MM.1S (cell line): Measurements from ENCODE around the gene MANSC1.
"Not testable (repeated sequence)": the region's sequence is repeated elsewhere in the genome, so short reads cannot be mapped to it uniquely, and the experiment has no call there.

ENCODE experiments used
- DNase-seq: peaks from one replicate; pipeline ENCODE4 v3.0.0-alpha.2; 2015
- H2AFZ ChIP-seq: fragments of 300-600 bp; sonication (generic); 2 replicates; pipeline ENCODE4 v1.6.0; 2016; ENCODE audit warnings: antibody characterized with exemption, low read length
- H3F3A ChIP-seq: fragments of 300-600 bp; sonication (generic); 2 replicates; pipeline ENCODE4 v1.6.1; 2016; ENCODE audit warnings: mild to moderate bottlenecking, antibody characterized with exemption, low read length, moderate library complexity, mixed read lengths; ENCODE audit not compliant: insufficient read depth
- H3K27ac ChIP-seq: fragments of 300-600 bp; sonication (generic); 2 replicates; pipeline ENCODE4 v1.5.1; 2016; ENCODE audit warnings: mild to moderate bottlenecking, low read length
- H3K27me3 ChIP-seq: fragments of 300-600 bp; sonication (generic); replicated peaks from 2 replicates; pipeline ENCODE4 v1.6.0; 2016; ENCODE audit warnings: low read length; ENCODE audit not compliant: insufficient read depth
- H3K36me3 ChIP-seq: fragments of 300-600 bp; sonication (generic); replicated peaks from 2 replicates; pipeline ENCODE4 v1.6.1; 2016; ENCODE audit warnings: mild to moderate bottlenecking, low read length, mixed read lengths; ENCODE audit not compliant: insufficient read depth
- H3K4me1 ChIP-seq: fragments of 300-600 bp; sonication (generic); 2 replicates; pipeline ENCODE4 v1.6.1; 2016; ENCODE audit warnings: low read length, mixed read lengths
- H3K4me2 ChIP-seq: fragments of 300-600 bp; sonication (generic); 2 replicates; pipeline ENCODE4 v1.6.0; 2016; ENCODE audit warnings: low read depth, low read length
- H3K4me3 ChIP-seq: fragments of 300-600 bp; sonication (generic); 2 replicates; pipeline ENCODE4 v1.5.1; 2016; ENCODE audit warnings: low read length, mixed read lengths
- H3K79me2 ChIP-seq: fragments of 300-600 bp; sonication (generic); 2 replicates; pipeline ENCODE4 v1.6.1; 2016; ENCODE audit warnings: mixed run types, low read length, mixed read lengths
- H3K9ac ChIP-seq: fragments of 300-600 bp; sonication (generic); 2 replicates; pipeline ENCODE4 v1.6.1; 2016; ENCODE audit warnings: low read length, mixed read lengths
- H3K9me2 ChIP-seq: fragments of 300-600 bp; sonication (generic); replicated peaks from 2 replicates; pipeline ENCODE4 v1.6.1; 2016; ENCODE audit warnings: mild to moderate bottlenecking, low read length, mixed read lengths; ENCODE audit not compliant: insufficient read depth
- H3K9me3 ChIP-seq: fragments of 300-600 bp; sonication (generic); replicated peaks from 2 replicates; pipeline ENCODE4 v1.6.1; 2016; ENCODE audit warnings: mild to moderate bottlenecking, low read length, mixed read lengths; ENCODE audit not compliant: insufficient read depth
- H4K20me1 ChIP-seq: fragments of 300-600 bp; sonication (generic); 2 replicates; pipeline ENCODE4 v1.6.1; 2016; ENCODE audit warnings: mild to moderate bottlenecking, low read length, moderate library complexity, mixed read lengths; ENCODE audit not compliant: insufficient read depth
- EZH2 ChIP-seq: fragments of 300-600 bp; sonication (generic); optimal IDR thresholded peaks from 2 replicates; pipeline ENCODE3; 2017; ENCODE audit warnings: low read depth, mild to moderate bottlenecking, antibody characterized with exemption, low read length, mixed read lengths
- EZH2phosphoT487 ChIP-seq: fragments of 300-600 bp; sonication (generic); IDR thresholded peaks from 2 replicates; pipeline ENCODE4 v1.6.1; 2018; ENCODE audit warnings: antibody characterized with exemption, low read length
- TF ChIP-seq, protein P1 (sequence below): fragments of 300-600 bp; sonication (generic); IDR thresholded peaks from 2 replicates; pipeline ENCODE4 v1.5.1; 2016; ENCODE audit warnings: antibody characterized with exemption, low read length, mixed read lengths

MANSC1 gene

GRCh38 chr12:12353276-12353675 is 3.2 kb upstream of the MANSC1 start:
- no peak overlapping the region for H2AFZ ChIP-seq
- H3K36me3 ChIP-seq = no peaks in the 10 kb centered on the region
- H3K27ac ChIP-seq = no peak overlapping the region

GRCh38 chr12:12351468-12352185 is 1.6 kb upstream of the MANSC1 start:
- H3K4me2 ChIP-seq, H3F3A ChIP-seq, H3K27me3 ChIP-seq, H4K20me1 ChIP-seq, H2AFZ ChIP-seq, H3K27ac ChIP-seq, H3K4me1 ChIP-seq, H3K4me3 ChIP-seq, H3K36me3 ChIP-seq, H3K9ac ChIP-seq, H3K9me3 ChIP-seq, H3K9me2 ChIP-seq, H3K79me2 ChIP-seq, DNase-seq: not testable (repeated sequence)

More at GRCh38 chr12:12353276-12353675, 3.2 kb upstream of the MANSC1 start:
- Histone ChIP-seq H3K79me2 (peaks cover 10% of the 10 kb centered on the region), H3K4me1 (peaks cover 5% of the 10 kb centered on the region; the same call in 1 of the 2 replicates), H3K9me3 (no peaks in the 10 kb centered on the region), H3K9me2 (no peaks in the 10 kb centered on the region), H4K20me1 (no peaks in the 10 kb centered on the region), H3K4me3 (no peak overlapping the region), H3F3A (peaks cover 18% of the 10 kb centered on the region), H3K9ac (no peak overlapping the region), H3K4me2 (no peak overlapping the region), H3K27me3 (no peaks in the 10 kb centered on the region)
- TF ChIP-seq EZH2phosphoT487 (no peak), EZH2 (no peak)
- TF ChIP-seq, protein P1, sequence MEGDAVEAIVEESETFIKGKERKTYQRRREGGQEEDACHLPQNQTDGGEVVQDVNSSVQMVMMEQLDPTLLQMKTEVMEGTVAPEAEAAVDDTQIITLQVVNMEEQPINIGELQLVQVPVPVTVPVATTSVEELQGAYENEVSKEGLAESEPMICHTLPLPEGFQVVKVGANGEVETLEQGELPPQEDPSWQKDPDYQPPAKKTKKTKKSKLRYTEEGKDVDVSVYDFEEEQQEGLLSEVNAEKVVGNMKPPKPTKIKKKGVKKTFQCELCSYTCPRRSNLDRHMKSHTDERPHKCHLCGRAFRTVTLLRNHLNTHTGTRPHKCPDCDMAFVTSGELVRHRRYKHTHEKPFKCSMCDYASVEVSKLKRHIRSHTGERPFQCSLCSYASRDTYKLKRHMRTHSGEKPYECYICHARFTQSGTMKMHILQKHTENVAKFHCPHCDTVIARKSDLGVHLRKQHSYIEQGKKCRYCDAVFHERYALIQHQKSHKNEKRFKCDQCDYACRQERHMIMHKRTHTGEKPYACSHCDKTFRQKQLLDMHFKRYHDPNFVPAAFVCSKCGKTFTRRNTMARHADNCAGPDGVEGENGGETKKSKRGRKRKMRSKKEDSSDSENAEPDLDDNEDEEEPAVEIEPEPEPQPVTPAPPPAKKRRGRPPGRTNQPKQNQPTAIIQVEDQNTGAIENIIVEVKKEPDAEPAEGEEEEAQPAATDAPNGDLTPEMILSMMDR = no peak
- no peak for DNase-seq

- Histone ChIP-seq H3K9ac (no peak overlapping the region), H3K79me2 (no peaks in the 10 kb centered on the region), H3K4me1 (no peaks in the 10 kb centered on the region), H3K27ac (no peak overlapping the region), H3K36me3 (no peaks in the 10 kb centered on the region), H3K9me3 (no peaks in the 10 kb centered on the region), H4K20me1 (no peaks in the 10 kb centered on the region), H2AFZ (no peak overlapping the region), H3F3A (no peaks in the 10 kb centered on the region), H3K9me2 (no peaks in the 10 kb centered on the region), H3K4me2 (peak overlapping the region; percentile 44; the same call in 1 of the 2 replicates), H3K27me3 (no peaks in the 10 kb centered on the region), H3K4me3 (no peak overlapping the region)
- no peak for DNase-seq
- TF ChIP-seq EZH2 = no peak
- TF ChIP-seq EZH2phosphoT487 = no peak
- TF ChIP-seq, protein P1 = no peak
Observed at GRCh38 chr12:12350868-12351463, 924 bp upstream of the MANSC1 start.

- H3K9me2 ChIP-seq = no peaks in the 10 kb centered on the region
- H3K9me3 ChIP-seq = no peaks in the 10 kb centered on the region
- no peak overlapping the region for H3K9ac ChIP-seq
- no peaks in the 10 kb centered on the region for H3K36me3 ChIP-seq
- H3K27me3 ChIP-seq = no peaks in the 10 kb centered on the region
- H3K4me1 ChIP-seq = no peaks in the 10 kb centered on the region
- H3K27ac ChIP-seq = no peak overlapping the region
- H3K4me3 ChIP-seq = no peak overlapping the region
- H4K20me1 ChIP-seq = no peaks in the 10 kb centered on the region
- no peaks in the 10 kb centered on the region for H3K79me2 ChIP-seq
- no peak overlapping the region for H2AFZ ChIP-seq
- DNase-seq = no peak
- TF ChIP-seq EZH2 = no peak
- TF ChIP-seq EZH2phosphoT487 = no peak
- H3F3A ChIP-seq = no peaks in the 10 kb centered on the region
- no peak overlapping the region for H3K4me2 ChIP-seq
Observed at GRCh38 chr12:12338527-12339168, 11.4 kb downstream of the MANSC1 start.
